HL-60 (cell line): ENCODE results near the gene ARID3C.

Experiments
- DNase-seq, 2 experiments: peaks; one replicate each; pipeline ENCODE4 v3.0.0-alpha.2; 2010 to 2020; ENCODE audit warnings: low read depth in 1 of 2, low spot score in 1 of 2
- H3K27ac ChIP-seq: fragments of 250-450 bp; sonication (Bioruptor Pico); replicated peaks from 2 replicates; pipeline ENCODE4 v1.5.1; 2020; ENCODE audit warnings: mild to moderate bottlenecking, moderate library complexity
- H3K27me3 ChIP-seq: fragments of 250-450 bp; sonication (Bioruptor Pico); 2 replicates; pipeline ENCODE4 v1.5.1; 2021; ENCODE audit warnings: mild to moderate bottlenecking, moderate library complexity; ENCODE audit not compliant: insufficient read depth, poor library complexity, severe bottlenecking
- H3K4me3 ChIP-seq: replicated peaks from 2 replicates; pipeline ENCODE4 v1.5.1; 2011; ENCODE audit warnings: mild to moderate bottlenecking, control low read depth, low read length; ENCODE audit not compliant: insufficient read depth
- CTCF ChIP-seq: IDR thresholded peaks from one replicate; pipeline ENCODE4 v1.5.1; 2011; ENCODE audit warnings: low read length, control low read depth, inconsistent platforms; ENCODE audit not compliant: insufficient read depth
- GABPA ChIP-seq: IDR thresholded peaks from 2 replicates; pipeline ENCODE4 v1.6.1; 2012; ENCODE audit warnings: low read depth
- POLR2AphosphoS5 ChIP-seq: IDR thresholded peaks from 2 replicates; pipeline ENCODE4 v1.6.1; 2012; ENCODE audit warnings: low read depth
- SPI1 ChIP-seq: IDR thresholded peaks from 2 replicates; pipeline ENCODE4 v1.6.1; 2012; ENCODE audit warnings: low read depth, mild to moderate bottlenecking, borderline replicate concordance
- TF ChIP-seq, protein P1 (sequence below): IDR thresholded peaks from 2 replicates; pipeline ENCODE4 v1.6.1; 2012; ENCODE audit warnings: low read depth; ENCODE audit not compliant: insufficient replicate concordance

The ARID3C gene

DNA sequence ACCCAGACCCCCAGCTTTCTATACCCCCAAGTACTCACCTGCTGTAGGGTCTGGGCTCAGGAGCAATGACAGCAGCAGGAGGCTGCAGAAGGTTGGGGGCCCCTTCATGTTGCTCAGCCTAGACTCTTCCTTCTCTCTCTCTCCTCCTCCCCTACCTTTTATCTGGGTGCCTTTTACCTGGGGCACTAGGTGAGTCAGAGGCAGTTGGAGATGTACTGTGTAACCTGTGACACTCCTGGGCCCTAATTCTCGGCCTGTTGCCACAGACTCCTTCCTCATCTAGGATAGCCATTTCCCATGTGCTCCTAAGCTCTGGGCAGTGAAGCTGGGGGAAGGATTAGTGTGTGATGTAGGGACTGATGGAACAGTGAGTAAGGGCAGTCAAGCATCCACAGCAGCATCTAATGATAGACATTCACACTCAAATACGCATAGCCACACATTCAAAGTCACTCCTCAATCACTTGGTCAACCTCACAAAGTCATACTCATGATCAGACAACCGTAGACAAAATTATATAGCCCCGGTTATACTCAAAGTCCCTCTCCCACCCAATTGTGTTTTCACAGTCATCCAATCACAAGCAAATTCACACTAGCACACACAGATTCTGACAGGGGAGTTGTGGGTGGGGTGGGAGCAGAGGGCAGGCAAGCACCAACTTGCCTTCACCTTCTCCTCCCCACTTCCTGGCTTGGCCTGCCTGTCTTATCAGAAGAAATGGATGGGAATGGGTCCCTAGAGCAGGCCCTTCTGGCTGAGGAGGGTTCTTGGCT lies 33.8 kb upstream of the ARID3C start, which contains the start of gene CCL27:
Gene CCL27 (minus strand): TSS at position 132 of the 777 bp plus-strand sequence. CDS start 24 bp downstream, at position 108.
- no peaks in the 10 kb centered on the region for H3K27me3 ChIP-seq
- TF ChIP-seq CTCF (no peak), GABPA (no peak), SPI1 (no peak), POLR2AphosphoS5 (no peak)
- TF ChIP-seq, protein P1, sequence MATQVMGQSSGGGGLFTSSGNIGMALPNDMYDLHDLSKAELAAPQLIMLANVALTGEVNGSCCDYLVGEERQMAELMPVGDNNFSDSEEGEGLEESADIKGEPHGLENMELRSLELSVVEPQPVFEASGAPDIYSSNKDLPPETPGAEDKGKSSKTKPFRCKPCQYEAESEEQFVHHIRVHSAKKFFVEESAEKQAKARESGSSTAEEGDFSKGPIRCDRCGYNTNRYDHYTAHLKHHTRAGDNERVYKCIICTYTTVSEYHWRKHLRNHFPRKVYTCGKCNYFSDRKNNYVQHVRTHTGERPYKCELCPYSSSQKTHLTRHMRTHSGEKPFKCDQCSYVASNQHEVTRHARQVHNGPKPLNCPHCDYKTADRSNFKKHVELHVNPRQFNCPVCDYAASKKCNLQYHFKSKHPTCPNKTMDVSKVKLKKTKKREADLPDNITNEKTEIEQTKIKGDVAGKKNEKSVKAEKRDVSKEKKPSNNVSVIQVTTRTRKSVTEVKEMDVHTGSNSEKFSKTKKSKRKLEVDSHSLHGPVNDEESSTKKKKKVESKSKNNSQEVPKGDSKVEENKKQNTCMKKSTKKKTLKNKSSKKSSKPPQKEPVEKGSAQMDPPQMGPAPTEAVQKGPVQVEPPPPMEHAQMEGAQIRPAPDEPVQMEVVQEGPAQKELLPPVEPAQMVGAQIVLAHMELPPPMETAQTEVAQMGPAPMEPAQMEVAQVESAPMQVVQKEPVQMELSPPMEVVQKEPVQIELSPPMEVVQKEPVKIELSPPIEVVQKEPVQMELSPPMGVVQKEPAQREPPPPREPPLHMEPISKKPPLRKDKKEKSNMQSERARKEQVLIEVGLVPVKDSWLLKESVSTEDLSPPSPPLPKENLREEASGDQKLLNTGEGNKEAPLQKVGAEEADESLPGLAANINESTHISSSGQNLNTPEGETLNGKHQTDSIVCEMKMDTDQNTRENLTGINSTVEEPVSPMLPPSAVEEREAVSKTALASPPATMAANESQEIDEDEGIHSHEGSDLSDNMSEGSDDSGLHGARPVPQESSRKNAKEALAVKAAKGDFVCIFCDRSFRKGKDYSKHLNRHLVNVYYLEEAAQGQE: no peak
- no peak for DNase-seq
- H3K4me3 ChIP-seq: no peak within 1 kb of the TSS
- no peak within 1 kb of the TSS for H3K27ac ChIP-seq

- no peak overlapping the region for H3K4me3 ChIP-seq
- DNase-seq: no peak
- TF ChIP-seq GABPA (no peak), SPI1 (no peak), CTCF (no peak), POLR2AphosphoS5 (no peak)
- TF ChIP-seq, protein P1: no peak
- no peaks in the 10 kb centered on the region for H3K27me3 ChIP-seq
- H3K27ac ChIP-seq: no peak overlapping the region
Observed at GRCh38 chr9:34659592-34660253, 30.9 kb upstream of the ARID3C start.

GRCh38 chr9:34658461-34658860 lies 29.6 kb upstream of the ARID3C start:
- TF ChIP-seq CTCF (no peak), SPI1 (no peak), GABPA (no peak), POLR2AphosphoS5 (no peak)
- TF ChIP-seq, protein P1: no peak
- no peak for DNase-seq
- H3K27ac ChIP-seq: no peak overlapping the region
- no peak overlapping the region for H3K4me3 ChIP-seq
- H3K27me3 ChIP-seq: no peaks in the 10 kb centered on the region
